ENCODE data around the gene ESYT3.

DNA sequence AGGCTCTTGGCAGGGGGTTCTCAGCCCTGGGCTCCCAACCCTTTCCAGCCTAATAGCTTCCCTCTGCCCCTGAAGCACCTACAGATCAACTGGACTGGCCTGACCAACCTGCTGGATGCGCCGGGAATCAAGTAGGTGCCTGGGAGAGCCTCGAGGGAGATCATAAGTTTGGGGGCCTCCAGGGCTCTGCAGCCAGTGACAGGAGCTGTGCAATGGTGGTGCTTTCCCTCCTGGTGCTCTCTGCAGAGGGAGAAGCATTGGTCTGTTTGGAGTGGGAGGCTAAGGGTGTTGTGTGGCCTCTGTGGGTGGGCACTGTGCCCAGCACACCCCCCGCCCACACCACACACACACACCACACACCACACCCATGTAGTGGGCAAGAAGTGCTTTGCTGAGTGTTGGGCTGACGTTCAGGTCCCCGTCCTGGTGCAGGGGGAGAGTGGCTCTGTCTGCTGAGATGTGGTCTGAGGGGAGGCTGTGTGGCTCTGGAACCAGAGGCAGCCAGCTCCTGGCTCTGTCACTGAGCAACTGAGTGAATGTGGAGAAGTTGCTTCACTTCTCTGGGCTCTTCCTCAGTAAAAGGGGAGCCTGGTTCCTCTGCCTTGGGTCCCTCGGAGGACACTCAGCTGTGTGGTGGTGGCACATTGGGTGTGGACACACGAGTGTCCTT is 26.3 kb downstream of the ESYT3 start:
- TF ChIP-seq, protein P1, sequence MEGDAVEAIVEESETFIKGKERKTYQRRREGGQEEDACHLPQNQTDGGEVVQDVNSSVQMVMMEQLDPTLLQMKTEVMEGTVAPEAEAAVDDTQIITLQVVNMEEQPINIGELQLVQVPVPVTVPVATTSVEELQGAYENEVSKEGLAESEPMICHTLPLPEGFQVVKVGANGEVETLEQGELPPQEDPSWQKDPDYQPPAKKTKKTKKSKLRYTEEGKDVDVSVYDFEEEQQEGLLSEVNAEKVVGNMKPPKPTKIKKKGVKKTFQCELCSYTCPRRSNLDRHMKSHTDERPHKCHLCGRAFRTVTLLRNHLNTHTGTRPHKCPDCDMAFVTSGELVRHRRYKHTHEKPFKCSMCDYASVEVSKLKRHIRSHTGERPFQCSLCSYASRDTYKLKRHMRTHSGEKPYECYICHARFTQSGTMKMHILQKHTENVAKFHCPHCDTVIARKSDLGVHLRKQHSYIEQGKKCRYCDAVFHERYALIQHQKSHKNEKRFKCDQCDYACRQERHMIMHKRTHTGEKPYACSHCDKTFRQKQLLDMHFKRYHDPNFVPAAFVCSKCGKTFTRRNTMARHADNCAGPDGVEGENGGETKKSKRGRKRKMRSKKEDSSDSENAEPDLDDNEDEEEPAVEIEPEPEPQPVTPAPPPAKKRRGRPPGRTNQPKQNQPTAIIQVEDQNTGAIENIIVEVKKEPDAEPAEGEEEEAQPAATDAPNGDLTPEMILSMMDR (conservative IDR thresholded peaks at IDR 0.05), result no peak
- TF ChIP-seq ZFX (IDR thresholded peaks at IDR 0.05), result no peak

Data from C4-2B (cell line).